ENCODE results near the gene MX2.

DNA sequence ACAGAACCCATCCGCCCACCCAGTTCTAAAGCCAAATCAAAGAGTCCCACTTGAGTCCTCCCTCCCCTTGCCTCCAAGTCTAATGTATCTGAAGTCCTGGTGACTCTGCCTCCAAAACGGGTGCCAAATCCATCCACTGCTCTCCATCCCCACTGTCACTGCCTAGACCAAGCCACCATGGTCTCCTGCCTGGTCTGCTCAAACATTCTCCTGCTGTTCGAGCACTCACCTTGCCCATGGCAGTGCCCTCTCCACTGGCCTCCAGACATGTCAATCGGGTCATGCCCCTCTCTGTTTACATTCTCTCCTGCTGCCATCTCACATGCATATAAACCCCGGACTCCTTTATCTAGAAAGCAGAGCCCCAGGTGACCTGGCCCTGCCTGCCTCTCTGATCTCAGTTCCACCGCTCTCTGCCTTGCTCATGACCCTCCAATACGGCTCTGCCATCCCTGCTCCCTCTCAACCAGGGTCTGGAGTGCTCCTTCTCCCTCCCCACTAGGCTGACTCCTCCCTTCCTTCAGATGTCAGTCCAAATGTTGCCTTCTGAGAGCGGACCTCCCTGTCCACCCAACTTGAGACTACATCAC lies 32.1 kb downstream of the MX2 start:
- TF ChIP-seq, protein P1, sequence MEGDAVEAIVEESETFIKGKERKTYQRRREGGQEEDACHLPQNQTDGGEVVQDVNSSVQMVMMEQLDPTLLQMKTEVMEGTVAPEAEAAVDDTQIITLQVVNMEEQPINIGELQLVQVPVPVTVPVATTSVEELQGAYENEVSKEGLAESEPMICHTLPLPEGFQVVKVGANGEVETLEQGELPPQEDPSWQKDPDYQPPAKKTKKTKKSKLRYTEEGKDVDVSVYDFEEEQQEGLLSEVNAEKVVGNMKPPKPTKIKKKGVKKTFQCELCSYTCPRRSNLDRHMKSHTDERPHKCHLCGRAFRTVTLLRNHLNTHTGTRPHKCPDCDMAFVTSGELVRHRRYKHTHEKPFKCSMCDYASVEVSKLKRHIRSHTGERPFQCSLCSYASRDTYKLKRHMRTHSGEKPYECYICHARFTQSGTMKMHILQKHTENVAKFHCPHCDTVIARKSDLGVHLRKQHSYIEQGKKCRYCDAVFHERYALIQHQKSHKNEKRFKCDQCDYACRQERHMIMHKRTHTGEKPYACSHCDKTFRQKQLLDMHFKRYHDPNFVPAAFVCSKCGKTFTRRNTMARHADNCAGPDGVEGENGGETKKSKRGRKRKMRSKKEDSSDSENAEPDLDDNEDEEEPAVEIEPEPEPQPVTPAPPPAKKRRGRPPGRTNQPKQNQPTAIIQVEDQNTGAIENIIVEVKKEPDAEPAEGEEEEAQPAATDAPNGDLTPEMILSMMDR (IDR thresholded peaks at IDR 0.05), result no peak
- TF ChIP-seq POLR2AphosphoS5 (IDR thresholded peaks at IDR 0.05; ENCODE audit: low read depth, low read length), result no peak
- TF ChIP-seq, protein P2, sequence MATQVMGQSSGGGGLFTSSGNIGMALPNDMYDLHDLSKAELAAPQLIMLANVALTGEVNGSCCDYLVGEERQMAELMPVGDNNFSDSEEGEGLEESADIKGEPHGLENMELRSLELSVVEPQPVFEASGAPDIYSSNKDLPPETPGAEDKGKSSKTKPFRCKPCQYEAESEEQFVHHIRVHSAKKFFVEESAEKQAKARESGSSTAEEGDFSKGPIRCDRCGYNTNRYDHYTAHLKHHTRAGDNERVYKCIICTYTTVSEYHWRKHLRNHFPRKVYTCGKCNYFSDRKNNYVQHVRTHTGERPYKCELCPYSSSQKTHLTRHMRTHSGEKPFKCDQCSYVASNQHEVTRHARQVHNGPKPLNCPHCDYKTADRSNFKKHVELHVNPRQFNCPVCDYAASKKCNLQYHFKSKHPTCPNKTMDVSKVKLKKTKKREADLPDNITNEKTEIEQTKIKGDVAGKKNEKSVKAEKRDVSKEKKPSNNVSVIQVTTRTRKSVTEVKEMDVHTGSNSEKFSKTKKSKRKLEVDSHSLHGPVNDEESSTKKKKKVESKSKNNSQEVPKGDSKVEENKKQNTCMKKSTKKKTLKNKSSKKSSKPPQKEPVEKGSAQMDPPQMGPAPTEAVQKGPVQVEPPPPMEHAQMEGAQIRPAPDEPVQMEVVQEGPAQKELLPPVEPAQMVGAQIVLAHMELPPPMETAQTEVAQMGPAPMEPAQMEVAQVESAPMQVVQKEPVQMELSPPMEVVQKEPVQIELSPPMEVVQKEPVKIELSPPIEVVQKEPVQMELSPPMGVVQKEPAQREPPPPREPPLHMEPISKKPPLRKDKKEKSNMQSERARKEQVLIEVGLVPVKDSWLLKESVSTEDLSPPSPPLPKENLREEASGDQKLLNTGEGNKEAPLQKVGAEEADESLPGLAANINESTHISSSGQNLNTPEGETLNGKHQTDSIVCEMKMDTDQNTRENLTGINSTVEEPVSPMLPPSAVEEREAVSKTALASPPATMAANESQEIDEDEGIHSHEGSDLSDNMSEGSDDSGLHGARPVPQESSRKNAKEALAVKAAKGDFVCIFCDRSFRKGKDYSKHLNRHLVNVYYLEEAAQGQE (IDR thresholded peaks at IDR 0.05; ENCODE audit: insufficient read depth in 1 of 2, low read depth in 2 of 2, low read length in 1 of 2), result no peak
